ENCODE measurements around the gene IER3IP1. TPM values are rescaled to one million over a fixed set of nuclear protein-coding genes. Genes with fewer than 3 reads are reported as not detected.
"Not testable (repeated sequence)": the region's sequence is repeated elsewhere in the genome, so short reads cannot be mapped to it uniquely, and the experiment has no call there.

Gene IER3IP1
- total and polyA plus RNA-seq, 2 donors (not counting 1 experiment from before 2014, with no cell fraction given): 2.4 to 8.7 TPM

DNA sequence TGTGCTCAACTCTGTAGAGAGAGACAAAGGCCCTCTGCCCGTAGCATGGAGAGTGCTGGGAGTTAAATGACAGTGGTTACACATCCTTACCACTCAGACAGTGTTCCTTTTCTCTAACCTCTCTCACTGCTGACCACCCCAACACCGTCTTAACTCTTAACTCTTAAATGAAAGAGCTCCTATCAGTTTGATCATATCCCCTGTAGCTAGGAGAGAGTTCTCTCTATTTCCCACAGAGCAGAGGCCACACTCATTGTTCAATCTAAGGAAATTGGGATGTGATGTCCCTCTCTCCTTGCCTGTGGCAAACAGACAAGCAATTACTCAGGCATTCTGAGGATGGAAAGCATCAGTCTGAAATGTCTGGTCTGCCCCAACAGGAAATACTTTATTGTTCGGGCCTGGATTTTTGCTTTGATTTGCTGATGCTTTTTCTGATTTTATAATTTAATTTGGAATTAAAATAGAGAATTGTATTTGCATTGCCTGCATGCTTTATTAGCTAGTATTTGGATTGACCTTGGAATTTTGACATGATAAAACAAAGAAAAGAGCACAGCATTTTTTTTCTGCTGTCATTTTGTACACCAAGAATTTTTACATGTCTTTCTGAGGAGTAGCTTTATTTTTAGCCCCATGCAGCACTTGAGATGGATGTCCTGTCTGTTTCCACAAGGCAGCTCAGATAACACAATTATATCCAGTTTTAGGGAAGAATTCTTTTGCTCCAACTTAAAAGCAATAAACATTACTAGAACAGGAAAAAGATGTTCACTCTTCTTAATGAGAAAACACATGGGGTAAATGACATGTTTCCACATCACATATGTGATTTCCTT, 27.7 kb upstream of the IER3IP1 start:
- ATAC-seq (ENCODE audit: low read depth) (no peak), DNase-seq (no peak)
- WGBS (ENCODE audit: insufficient coverage): no CpG with 5 or more reads among the region's 3 CpGs
- Histone ChIP-seq H3K27me3 (replicated peaks in 1 of 4; ENCODE audit: control extremely low read depth in 1 of 4, control insufficient read depth in 3 of 4, insufficient read depth in 4 of 4, low read length in 3 of 4) (peaks cover 0 to under 1% (median 0%) of the 10 kb centered on the region in 4 experiments), H3K4me2 (replicated peaks; ENCODE audit: low read depth, low read length, poor library complexity, severe bottlenecking) (no peak overlapping the region), H3K36me3 (replicated peaks in 1 of 2; ENCODE audit: control extremely low read depth in 1 of 2, control insufficient read depth in 1 of 2, extremely low read depth in 1 of 2, insufficient read depth in 2 of 2, low read length in 1 of 2) (no peaks in the 10 kb centered on the region), H3K9me3 (ENCODE audit: control extremely low read depth in 1 of 3, control insufficient read depth in 2 of 3, insufficient read depth in 1 of 3, low read length in 2 of 3) (peaks cover 0 to 1% (median 0%) of the 10 kb centered on the region in 3 donors), H4K20me1 (ENCODE audit: control insufficient read depth, insufficient read depth, low read length, poor library complexity, severe bottlenecking) (no peaks in the 10 kb centered on the region), H3K27ac (ENCODE audit: low read length in 2 of 2) (no peak overlapping the region), H3K4me3 (ENCODE audit: control extremely low read depth in 1 of 5, extremely low read depth in 1 of 5, insufficient read depth in 1 of 5, low read depth in 2 of 5, low read length in 4 of 5) (no peak overlapping the region), H2AFZ (ENCODE audit: insufficient read depth, low read depth, low read length, poor library complexity, severe bottlenecking) (no peak overlapping the region), H3K4me1 (ENCODE audit: control insufficient read depth in 2 of 2, insufficient read depth in 2 of 2, low read length in 2 of 2) (no peaks in the 10 kb centered on the region), H3K9ac (ENCODE audit: low read length) (no peak overlapping the region), H3K79me2 (ENCODE audit: control insufficient read depth, insufficient read depth, low read length) (no peaks in the 10 kb centered on the region)
- CTCF ChIA-PET: interaction anchor here (0.9 to 4.8 kb wide), 17 partner anchors 11 to 545 kb away, joined by 3 to 67 read pairs (median 8); no protein-coding TSS in a partner anchor
- intact Hi-C loops (cut with micrococcal nuclease): no loop called here
- TF ChIP-seq, protein P1, sequence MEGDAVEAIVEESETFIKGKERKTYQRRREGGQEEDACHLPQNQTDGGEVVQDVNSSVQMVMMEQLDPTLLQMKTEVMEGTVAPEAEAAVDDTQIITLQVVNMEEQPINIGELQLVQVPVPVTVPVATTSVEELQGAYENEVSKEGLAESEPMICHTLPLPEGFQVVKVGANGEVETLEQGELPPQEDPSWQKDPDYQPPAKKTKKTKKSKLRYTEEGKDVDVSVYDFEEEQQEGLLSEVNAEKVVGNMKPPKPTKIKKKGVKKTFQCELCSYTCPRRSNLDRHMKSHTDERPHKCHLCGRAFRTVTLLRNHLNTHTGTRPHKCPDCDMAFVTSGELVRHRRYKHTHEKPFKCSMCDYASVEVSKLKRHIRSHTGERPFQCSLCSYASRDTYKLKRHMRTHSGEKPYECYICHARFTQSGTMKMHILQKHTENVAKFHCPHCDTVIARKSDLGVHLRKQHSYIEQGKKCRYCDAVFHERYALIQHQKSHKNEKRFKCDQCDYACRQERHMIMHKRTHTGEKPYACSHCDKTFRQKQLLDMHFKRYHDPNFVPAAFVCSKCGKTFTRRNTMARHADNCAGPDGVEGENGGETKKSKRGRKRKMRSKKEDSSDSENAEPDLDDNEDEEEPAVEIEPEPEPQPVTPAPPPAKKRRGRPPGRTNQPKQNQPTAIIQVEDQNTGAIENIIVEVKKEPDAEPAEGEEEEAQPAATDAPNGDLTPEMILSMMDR (IDR thresholded peaks at IDR 0.05): no peak
- no peak for TF ChIP-seq EZH2 (IDR thresholded peaks at IDR 0.05; ENCODE audit: borderline replicate concordance, insufficient read depth, low read depth, low read length, poor library complexity, severe bottlenecking)
- no peak overlapping the region for H3K4me3 Mint-ChIP-seq
- no peak overlapping the region for H3K27ac Mint-ChIP-seq
- peaks cover 27% of the 10 kb centered on the region for H3K27me3 Mint-ChIP-seq
- POLR2A ChIA-PET: no interaction called here
- H3K9me3 Mint-ChIP-seq (ENCODE audit: insufficient read depth): no peaks in the 10 kb centered on the region
- H3K4me1 Mint-ChIP-seq: no peaks in the 10 kb centered on the region

GRCh38 chr18:47195961-47196360, 19.8 kb upstream of the IER3IP1 start:
- Histone ChIP-seq H3K4me1 (ENCODE audit: control insufficient read depth in 2 of 2, insufficient read depth in 2 of 2, low read length in 2 of 2) (peaks cover 13 to 17% of the 10 kb centered on the region in 2 donors), H2AFZ (ENCODE audit: insufficient read depth, low read depth, low read length, poor library complexity, severe bottlenecking) (peak overlapping the region; percentile 60)
- H3K9me3 Mint-ChIP-seq (ENCODE audit: insufficient read depth); H3K4me2 ChIP-seq (replicated peaks; ENCODE audit: low read depth, low read length, poor library complexity, severe bottlenecking); H3K27ac ChIP-seq (ENCODE audit: low read length in 2 of 2); intact Hi-C loops (cut with micrococcal nuclease); H3K4me3 ChIP-seq (ENCODE audit: control extremely low read depth in 1 of 5, extremely low read depth in 1 of 5, insufficient read depth in 1 of 5, low read depth in 2 of 5, low read length in 4 of 5); H4K20me1 ChIP-seq (ENCODE audit: control insufficient read depth, insufficient read depth, low read length, poor library complexity, severe bottlenecking); POLR2A ChIA-PET; H3K27me3 ChIP-seq (replicated peaks in 1 of 4; ENCODE audit: control extremely low read depth in 1 of 4, control insufficient read depth in 3 of 4, insufficient read depth in 4 of 4, low read length in 3 of 4); ATAC-seq (ENCODE audit: low read depth); H3K79me2 ChIP-seq (ENCODE audit: control insufficient read depth, insufficient read depth, low read length); H3K9ac ChIP-seq (ENCODE audit: low read length); H3K36me3 ChIP-seq (replicated peaks in 1 of 2; ENCODE audit: control extremely low read depth in 1 of 2, control insufficient read depth in 1 of 2, extremely low read depth in 1 of 2, insufficient read depth in 2 of 2, low read length in 1 of 2); H3K9me3 ChIP-seq (ENCODE audit: control extremely low read depth in 1 of 3, control insufficient read depth in 2 of 3, insufficient read depth in 1 of 3, low read length in 2 of 3); DNase-seq: not testable (repeated sequence)
- peaks cover 17% of the 10 kb centered on the region for H3K4me1 Mint-ChIP-seq
- H3K4me3 Mint-ChIP-seq: peak overlapping the region; percentile 9
- H3K27ac Mint-ChIP-seq: peak overlapping the region; percentile 69
- CTCF ChIA-PET: interaction anchor here (2.0 kb wide), 1 partner anchor 9 kb away, joined by 10 read pairs; no protein-coding TSS in a partner anchor
- peaks cover 10% of the 10 kb centered on the region for H3K27me3 Mint-ChIP-seq
- no CpG with 5 or more reads among the region's 3 CpGs for WGBS (ENCODE audit: insufficient coverage)
